Astrocyte of the cerebellum (primary cell): ENCODE results near the gene CAMTA1.

Source experiments
- DNase-seq: peaks from one replicate; pipeline ENCODE4 v3.0.0-alpha.2; 2011; ENCODE audit warnings: low read depth
- H3K4me3 ChIP-seq: 2 replicates; pipeline ENCODE4 v1.5.1; 2011; ENCODE audit warnings: mild to moderate bottlenecking, low read depth, low read length, moderate library complexity
- CTCF ChIP-seq: IDR thresholded peaks from 2 replicates; pipeline ENCODE4 v1.5.1; 2012; ENCODE audit warnings: low read length, low read depth, moderate library complexity, mild to moderate bottlenecking; ENCODE audit errors: missing control alignments
- in situ Hi-C: cut with HindIII; loops from 2 replicates; pipeline ENCODE4 v1.10.0; 2017; ENCODE audit warnings: low sequenced_read_pairs

Gene CAMTA1

DNA sequence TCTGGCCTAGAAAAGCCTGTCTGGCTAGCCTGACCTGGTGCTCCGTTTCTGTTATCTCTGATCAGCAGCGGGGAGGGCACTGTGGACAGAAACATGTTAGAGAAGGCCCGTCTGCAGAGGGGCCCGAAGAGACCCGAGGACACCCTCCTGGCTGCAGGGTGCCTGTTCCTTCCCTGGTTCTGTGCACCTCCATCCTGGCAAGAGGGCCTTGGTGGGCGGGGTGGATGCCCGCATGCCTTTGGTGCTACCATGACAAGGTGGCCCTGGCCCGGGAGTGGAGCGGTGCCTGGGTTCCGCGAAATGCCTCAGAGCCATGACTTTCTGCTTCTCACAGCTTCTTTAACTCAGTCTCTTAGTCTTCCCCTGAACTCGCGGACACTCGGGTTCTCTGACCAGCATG lies 233.6 kb downstream of the CAMTA1 start:
- no peak for TF ChIP-seq CTCF
- H3K4me3 ChIP-seq = no peak overlapping the region
- no peak for DNase-seq
- in situ Hi-C loops = no loop called here

DNA sequence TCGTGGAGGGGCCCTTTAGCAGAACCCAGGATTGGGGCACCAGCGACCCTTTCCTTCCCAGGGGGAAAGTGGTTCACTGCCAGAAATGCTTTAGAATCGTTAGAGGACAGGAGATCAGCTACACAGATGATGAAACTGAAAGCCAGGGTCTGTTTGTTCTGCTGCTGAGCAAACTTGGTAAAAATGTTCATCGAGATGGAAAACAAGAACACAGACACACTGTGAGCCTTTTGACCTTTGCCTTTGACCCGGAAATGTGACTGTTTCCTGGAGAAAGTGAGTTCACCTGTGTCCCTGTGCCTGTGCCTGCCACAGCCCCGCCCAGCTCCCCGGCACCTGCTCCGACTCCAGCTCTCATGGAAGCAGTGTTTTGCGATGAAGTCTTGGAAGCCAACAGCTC lies 234.3 kb downstream of the CAMTA1 start:
- TF ChIP-seq CTCF = no peak
- H3K4me3 ChIP-seq = no peak overlapping the region
- in situ Hi-C loops = no loop called here

DNA sequence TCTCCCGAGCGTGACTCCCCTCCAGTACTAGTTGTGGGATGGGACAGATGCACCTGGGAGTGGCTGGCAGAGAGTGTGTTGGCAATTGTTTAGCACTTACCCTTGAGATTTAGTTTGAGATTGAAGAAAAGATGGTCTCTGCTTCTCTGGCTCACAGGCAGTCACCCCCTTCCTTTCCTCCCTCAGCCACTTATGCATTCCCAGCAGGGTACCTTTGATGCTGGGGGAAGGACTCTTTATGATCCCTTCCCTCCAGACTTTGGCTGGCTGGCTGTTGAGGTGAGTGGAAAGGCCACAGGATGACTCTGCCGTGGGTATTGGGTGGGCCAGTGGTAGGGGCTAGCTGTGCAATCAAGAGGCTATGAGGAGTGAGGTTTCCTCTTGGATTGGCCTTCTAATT lies 236.8 kb downstream of the CAMTA1 start:
- TF ChIP-seq CTCF = no peak
- no peak for DNase-seq
- H3K4me3 ChIP-seq = no peak overlapping the region
- in situ Hi-C loops = no loop called here

More for the DNA sequence above, 234.3 kb downstream of the CAMTA1 start:
- no peak for DNase-seq

DNA sequence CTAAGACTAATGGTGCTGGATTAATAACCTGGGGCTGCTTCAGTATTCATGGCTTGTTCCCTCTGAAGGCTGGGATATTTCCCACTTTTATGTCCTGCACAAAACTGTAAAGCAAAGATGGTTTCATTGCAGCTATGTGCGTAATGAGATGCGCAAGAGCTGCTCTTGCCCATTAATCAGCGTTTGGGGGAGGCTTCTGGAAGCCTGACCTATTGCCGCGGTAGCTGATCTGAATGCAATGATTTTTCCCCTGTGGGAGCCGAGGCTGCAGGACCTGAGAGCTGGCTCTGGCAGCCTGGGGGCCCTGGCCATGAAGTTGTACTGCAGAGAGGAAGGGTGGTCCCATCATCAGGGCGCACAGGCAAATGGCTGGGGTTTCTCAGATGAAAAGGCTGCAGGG lies 239.8 kb downstream of the CAMTA1 start:
- DNase-seq = no peak
- no peak overlapping the region for H3K4me3 ChIP-seq
- no peak for TF ChIP-seq CTCF
- in situ Hi-C loops = no loop called here

DNA sequence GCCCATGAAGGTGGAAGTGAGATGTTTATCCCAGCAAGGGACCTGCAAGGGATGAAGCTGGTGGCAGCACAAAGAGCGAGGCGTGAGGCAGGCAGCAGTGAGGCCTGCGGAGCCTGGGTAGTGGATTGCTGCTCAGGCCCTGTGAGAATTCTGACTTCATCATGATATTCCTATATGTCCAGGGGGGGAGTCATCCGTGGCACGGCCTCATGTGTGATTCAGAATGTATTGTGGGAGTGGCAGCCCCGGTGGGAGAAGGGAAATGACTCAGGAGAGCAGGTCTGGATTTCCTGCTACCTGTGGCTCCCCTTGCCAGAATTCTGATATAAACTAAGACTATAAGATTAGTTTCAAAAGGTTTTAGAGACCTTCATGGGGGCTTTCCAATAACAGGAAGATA lies 240.9 kb downstream of the CAMTA1 start:
- DNase-seq = no peak
- in situ Hi-C loops = no loop called here
- TF ChIP-seq CTCF = no peak
- no peak overlapping the region for H3K4me3 ChIP-seq

GRCh38 chr1:7032992-7033391 lies 247.7 kb downstream of the CAMTA1 start:
- in situ Hi-C loops = no loop called here
- no peak for TF ChIP-seq CTCF
- no peak for DNase-seq
- H3K4me3 ChIP-seq = no peak overlapping the region

DNA sequence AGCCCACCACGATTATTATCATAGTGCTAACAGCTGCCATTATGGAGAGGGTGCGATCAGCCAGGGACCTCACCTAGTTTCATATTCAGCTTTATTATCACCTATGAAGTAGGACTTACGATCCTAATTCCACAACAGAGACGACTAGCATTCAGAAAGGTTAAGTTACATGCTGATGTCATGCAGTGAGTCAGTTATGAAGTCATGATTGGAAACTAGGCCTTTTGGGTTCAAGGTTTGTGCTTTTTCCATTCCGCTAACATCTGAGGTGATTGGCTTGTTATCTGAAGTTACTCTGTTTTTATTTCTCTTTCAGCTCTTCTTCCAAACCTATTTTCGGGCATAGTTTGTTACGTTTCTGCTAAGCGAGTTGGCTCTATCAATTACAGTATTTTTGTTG lies 251.1 kb downstream of the CAMTA1 start:
- in situ Hi-C loops = no loop called here
- TF ChIP-seq CTCF = no peak
- H3K4me3 ChIP-seq = no peak overlapping the region
- DNase-seq = no peak
